Pons (tissue), 1 donor: Measurements from ENCODE around the gene ZNF184.
"Not testable (repeated sequence)": the region's sequence is repeated elsewhere in the genome, so short reads cannot be mapped to it uniquely, and the experiment has no call there.

Experiments
- DNase-seq: peaks from one replicate; pipeline ENCODE4 v3.0.0-alpha.2; 2016; ENCODE audit warnings: low spot score

The ZNF184 gene

DNA sequence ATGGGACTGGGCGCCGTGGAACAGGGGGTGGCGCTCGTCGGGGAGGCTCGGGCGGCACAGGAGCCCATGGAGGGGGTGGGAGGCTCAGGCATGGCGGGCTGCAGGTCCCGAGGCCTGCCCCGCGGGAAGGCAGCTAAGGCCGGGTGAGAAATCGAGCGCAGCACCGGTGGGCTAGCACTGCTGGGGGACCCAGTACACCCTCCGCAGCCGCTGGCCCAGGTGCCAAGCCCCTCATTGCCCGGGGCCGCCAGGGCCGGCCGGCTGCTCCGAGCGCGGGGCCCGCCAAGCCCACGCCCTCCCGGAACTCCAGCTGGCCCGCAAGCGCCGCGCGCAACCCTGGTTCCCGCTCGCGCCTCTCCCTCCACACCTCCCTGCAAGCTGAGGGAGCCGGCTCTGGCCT, 48.1 kb downstream of the ZNF184 start:
- DNase-seq = not testable (repeated sequence)

DNA sequence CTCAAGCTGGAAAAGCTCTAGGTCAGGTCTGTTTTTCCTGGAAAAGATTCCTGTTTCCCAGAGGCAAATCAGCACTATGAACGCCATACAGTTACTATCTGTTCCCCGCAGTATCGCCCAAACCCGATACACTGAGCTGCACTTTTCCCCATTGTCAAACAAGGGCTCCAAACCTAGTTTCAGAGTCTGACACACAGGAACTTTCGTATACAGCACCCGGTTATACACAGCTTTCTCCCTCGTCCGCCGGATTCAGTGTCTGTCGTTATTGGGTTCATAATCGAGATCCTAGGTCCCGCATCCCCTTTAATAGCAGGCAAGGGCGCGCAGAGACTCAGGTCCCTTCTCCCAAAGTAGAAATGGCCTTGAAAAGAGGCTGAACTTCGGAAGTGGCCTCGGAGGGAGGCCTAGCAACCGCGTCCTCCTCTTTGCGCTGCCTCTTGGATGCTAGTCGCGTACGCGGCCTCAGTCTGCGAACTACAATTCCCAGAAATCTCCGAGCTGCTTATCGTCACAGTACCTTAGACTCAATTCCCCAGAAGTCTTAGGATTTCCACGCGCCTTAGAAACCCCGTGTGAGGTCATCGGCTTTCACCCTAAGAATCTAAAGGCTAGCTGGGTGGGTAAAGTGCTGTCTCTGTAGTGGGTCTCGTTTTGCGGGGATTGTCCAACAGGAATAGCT, 50.1 kb downstream of the ZNF184 start:
- peak; percentile 15 for DNase-seq

DNA sequence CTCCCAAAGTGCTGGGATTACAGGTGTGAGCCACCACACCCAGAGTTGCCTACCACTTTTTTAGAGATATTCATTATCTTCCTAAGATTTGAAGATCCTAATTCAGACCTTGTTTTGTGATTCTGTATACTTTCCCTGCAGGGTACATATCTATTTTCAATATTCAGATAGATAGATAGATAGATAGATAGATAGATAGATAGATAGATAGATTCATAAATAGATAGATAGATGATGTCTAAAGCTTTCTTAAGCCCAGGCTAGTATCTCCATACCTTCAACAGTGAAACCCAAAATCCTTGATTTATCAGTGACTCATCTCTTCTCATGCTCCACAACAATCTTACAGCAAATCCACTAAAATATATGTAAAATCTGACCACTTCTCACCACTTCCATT, 53.5 kb downstream of the ZNF184 start:
- DNase-seq = no peak

DNA sequence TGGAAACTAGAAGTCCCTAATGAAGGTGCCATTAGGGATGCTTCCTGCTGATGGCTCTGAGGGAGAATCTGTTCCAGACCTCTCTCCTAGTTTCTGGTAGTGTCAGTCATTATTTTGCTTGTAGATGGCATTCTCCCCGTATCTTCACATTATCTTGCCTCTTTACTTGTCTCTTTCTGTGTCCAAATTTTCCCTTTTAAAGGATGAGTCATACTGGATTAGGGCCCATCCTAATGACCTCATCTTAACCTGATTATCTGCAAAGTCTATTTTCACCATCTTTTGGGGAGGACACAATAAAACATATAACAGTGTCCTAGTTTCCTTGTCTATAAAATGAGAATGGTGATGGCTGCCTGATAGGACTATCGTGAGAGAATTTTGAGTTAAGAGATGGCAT, 57.0 kb downstream of the ZNF184 start:
- no peak for DNase-seq

DNA sequence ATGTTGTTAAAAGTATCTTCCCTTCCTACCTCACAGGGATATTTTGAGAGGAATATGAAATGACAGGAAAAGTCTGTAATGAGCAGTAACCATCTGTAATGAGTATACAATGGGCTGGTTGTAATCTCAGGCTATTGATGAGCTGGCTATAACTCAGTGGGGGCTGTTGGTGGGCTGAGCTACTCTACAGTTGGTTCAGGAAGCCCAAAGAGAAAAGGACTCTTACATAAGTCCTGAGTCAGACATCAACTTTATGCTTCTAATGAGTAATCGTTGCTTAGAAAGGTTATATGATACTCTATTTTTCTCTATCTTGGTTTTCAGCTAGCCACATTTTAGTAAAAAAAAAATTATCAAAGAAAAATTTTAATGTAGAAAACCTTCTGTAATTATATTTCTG, 57.9 kb downstream of the ZNF184 start:
- no peak for DNase-seq

DNA sequence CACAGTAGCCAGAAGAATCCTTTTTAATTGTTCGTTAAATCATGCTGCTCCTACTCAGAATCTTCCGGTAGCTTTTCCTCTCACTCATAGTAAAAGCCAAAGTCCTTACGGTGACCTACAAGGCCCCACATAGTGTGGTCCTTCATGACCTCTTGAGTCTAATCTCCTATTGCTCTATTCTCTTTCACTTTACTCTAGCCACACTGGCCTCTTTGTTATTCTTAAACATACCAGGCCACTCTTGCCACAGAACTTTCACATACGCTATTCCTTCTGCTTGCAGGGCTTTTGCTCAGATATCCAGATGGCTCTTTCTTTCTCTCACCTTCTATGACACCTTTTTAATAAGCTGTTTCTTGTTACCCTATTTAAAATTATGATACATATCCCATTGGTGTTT, 58.6 kb downstream of the ZNF184 start:
- DNase-seq = no peak

DNA sequence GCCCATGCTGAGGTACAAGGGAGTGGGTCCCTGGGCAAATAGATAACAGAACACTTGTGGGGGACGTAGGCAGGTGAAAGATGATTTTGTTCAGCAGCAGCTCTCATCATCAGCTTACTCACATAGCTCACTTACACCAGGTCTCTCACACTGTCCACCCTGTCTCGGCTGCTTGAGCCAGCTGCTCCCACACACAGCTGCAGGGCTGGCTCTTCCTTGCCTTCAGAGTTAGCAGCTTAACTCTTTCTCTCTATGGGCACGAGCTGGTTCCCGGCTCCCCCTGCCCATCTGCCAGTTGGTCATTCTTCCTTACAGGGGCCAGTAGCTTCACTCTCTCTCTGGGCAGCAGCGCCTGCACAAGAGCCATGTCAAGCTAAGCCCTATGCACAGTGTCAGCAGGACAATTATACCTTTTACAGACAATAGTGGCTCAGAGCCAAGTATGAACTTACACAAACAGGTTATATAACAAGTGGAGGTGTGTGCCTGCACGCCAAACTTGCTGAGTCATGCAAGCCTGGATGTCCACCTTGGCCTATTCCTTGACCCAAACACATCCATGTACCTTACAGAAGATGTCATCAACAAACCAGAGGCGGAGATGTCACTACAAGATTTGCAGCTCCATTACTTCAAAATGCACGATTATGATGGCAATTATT, 65.6 kb downstream of the ZNF184 start:
- DNase-seq = no peak

DNA sequence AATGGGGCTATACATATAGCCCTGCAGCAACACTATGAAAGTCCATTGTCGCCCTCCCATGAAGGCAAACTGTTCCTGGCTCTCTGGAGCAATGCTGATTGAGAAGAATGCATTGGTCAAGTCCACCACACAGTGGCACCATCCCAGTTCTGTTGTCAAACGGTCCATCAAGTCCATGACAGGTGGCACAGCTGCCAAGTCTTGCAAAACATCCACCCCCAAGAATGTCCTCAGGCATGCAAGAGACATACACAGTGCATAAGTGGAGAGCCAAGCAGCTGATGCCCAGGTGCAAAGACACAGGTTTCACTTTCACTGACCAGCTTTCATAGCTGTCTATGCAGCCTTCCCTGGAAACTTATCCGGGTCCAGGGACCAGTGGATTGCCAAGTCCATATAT, 66.8 kb downstream of the ZNF184 start:
- no peak for DNase-seq

DNA sequence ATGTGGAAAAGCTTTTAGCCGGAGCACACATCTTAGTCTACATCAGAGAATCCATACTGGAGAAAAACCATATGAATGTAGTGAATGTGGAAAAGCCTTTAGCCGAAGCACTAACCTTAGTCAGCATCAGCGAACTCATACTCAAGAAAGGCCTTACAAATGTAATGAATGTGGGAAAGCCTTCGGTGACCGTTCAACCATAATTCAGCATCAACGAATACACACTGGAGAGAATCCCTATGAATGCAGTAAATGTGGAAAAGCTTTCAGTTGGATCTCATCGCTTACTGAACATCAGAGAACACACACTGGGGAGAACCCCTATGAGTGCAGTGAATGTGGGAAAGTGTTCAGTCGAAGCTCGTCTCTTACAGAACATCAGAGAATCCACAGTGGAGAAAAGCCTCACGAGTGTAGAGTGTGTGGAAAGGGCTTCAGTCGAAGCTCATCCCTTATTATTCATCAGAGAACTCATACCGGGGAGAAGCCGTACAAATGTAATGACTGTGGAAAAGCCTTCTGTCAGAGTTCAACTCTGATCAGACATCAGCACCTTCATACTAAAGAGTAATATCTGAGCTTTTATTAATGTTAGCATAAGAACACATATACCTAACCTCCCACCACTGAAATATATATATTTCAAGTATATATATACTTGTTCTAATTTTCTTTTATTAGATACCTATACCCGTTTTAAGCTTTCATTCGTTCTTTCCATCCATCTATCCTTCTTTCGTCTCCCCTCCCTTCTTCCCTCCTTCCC, 71.8 kb downstream of the ZNF184 start:
- no peak for DNase-seq
